GM19328 (cell line): ENCODE results near the gene BNC2.
"Not testable (repeated sequence)": the region's sequence is repeated elsewhere in the genome, so short reads cannot be mapped to it uniquely, and the experiment has no call there.

Experiments
- ATAC-seq: cut with Tn5 transposase; IDR thresholded peaks from one replicate; pipeline ENCODE4 v1.9.1; 2021; ENCODE audit warnings: mild to moderate bottlenecking, moderate library complexity; ENCODE audit not compliant: unreplicated experiment

Gene BNC2, protein sequence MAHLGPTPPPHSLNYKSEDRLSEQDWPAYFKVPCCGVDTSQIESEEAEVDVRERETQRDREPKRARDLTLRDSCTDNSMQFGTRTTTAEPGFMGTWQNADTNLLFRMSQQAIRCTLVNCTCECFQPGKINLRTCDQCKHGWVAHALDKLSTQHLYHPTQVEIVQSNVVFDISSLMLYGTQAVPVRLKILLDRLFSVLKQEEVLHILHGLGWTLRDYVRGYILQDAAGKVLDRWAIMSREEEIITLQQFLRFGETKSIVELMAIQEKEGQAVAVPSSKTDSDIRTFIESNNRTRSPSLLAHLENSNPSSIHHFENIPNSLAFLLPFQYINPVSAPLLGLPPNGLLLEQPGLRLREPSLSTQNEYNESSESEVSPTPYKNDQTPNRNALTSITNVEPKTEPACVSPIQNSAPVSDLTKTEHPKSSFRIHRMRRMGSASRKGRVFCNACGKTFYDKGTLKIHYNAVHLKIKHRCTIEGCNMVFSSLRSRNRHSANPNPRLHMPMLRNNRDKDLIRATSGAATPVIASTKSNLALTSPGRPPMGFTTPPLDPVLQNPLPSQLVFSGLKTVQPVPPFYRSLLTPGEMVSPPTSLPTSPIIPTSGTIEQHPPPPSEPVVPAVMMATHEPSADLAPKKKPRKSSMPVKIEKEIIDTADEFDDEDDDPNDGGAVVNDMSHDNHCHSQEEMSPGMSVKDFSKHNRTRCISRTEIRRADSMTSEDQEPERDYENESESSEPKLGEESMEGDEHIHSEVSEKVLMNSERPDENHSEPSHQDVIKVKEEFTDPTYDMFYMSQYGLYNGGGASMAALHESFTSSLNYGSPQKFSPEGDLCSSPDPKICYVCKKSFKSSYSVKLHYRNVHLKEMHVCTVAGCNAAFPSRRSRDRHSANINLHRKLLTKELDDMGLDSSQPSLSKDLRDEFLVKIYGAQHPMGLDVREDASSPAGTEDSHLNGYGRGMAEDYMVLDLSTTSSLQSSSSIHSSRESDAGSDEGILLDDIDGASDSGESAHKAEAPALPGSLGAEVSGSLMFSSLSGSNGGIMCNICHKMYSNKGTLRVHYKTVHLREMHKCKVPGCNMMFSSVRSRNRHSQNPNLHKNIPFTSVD

DNA sequence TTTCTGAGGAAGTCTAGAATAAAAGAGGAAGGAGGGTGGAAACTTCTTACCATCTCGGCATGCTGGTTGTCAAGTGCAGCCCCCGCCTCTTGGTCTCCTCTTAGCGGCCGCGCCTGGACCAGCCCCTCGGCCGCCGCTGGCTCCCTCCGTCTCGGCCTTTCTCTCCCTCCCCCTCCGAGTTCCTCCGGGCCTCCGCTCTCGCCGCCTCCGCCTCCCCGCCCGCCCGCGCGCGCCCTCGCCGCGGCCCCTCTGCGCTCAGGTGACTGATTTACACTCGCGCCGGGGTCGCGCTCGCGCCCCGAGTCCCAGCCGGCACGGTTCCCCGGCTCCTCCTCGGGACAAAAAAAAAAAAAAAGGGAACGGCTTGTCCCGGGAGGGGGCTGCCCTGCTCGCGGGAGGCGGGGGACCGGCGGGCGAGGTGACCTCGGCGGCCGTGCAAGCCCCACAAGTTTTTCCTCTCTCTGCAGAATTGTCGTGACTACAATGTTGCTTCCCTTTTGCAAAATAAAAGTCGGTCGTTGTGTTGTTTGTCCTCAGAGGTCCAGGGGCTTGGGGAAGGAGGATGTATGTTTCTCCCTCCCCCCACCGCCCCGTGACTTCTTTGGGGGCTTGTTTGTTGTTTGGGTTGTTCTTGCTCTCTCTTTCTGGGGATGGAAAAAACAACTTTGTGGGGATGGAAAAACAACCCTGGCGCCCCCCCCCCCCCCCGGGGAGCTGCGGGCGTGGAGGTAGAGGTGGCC, at the start of gene BNC2:
TSS of gene BNC2 (minus strand) at position 75 of the 740 bp plus-strand sequence. CDS start at position 53, 22 bp downstream.
- no peak for ATAC-seq

DNA sequence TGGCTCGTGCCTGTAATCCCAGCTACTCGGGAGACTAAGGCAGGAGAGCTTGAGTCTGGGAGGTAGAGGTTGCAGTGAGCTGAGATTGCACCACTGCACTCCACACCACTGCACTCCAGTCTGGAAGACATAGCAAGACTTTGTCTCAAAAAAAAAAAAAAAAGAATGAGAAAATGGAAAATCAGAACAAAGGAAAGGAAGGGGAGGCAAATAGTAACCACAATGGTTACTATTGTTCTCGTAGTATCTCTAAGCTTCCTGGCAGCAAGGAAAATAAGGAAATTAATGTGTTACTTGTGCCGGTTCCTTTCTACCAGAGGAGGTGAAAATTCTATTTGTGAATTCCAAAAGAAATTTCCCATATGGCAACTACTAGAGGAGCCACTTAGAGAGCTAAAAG, 48.5 kb upstream of the BNC2 start:
- no peak for ATAC-seq

DNA sequence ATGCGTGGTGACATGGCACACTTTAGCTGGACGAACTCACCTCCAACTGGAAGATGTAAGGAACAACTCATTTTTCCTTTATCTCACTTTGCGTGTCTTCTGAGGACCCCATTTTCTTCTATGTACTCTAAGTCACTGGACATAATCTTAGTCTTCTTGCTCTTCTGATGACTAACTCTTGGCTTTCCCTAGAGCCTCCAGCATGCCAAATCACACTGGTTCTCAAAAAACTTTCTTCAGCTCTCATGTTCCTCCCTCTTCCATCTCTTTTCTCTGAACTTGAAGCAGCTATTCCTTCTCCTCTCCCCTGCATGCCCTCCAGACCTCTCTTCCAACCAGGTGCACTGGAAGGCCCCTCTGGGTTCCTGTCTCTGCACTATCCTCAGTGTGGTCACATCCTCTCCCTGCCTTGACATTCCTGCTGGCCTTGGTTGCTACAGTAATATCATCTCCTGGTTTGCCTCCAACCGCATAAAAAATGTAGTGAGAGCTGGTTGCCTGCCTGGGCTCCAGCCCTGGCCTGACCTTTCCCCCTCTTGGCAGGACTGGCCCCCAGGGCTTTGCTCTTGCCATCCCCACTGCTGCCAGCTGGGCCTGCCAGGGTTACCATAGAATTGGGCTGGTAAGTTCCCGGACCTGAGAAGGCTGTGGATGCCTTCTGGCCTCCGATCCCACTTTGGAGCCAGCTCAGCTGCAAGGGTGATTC, 44.8 kb upstream of the BNC2 start:
- no peak for ATAC-seq

DNA sequence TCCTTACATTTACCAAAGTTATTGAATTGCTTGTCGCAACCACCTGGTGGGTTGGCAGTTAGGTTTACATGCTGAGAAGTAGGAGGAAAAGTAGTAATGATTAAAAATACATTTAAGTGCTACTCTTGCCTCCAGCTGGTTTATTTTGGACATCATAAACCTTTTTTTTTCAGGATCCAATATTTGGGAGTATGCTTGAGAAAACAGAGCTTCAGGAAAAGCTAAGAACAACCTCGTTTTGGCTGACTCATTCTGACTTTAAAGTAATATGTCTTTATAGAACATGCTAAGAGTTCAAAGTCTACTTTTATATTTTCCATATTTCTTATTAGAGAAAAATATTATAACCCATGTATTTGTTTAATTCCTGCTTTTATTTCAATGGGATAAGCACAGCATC, 41.7 kb upstream of the BNC2 start:
- no peak for ATAC-seq

DNA sequence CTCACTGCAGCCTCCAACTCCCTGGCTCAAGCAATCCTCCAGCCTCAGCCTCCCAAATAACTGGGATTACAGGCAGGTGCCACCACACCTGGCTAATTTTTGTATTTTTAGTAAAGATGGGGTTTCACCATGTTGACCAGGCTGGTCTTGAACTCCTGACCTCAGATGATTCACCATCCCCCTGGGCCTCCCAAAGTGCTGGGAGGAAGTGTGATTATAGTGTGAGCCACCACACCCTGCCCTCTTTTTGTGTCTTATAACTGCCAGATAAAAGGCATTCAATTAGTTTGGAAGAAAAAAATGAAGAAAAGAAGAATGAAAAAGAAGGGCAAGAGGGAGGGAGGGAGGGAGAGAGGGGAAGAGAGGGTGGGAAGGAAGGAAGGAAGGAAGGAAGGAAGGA, 37.7 kb upstream of the BNC2 start:
- ATAC-seq = not testable (repeated sequence)

DNA sequence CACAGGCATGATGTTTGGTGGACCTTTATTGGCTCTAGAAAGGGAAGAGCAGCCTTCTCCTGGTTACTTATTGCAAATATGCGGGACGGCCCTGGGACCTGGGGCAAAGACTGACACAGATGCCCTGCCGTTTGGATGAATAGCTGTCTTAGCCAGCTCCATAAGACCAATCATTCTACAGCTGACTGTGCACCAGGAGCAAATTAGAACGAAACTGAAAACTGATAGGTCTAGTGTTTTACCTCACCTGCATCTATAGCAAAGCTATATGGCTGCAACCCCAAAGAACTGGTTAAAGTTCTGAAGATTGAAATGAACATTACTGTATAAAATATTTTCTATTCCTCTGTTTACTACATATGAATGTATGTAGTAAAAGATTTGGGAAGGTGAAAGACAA, 34.2 kb upstream of the BNC2 start:
- ATAC-seq = no peak

DNA sequence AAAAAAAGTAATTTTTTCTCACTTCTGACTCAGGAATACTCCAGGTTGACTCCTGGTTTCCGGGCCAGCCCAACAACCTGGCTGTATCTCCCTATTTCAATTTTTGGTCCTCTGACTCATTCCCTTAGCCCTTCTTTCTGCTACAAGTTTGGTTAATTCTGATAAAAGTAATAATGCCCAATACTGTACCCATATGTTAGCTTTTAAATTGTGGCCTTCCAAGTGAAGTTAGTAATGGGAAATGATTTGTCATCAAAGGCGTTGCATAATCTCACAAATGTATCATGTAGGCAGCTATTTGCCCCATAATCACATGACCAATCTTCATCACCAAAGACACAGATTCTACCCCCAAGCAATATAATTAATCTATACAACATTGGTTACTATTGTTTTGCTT, 31.1 kb upstream of the BNC2 start:
- no peak for ATAC-seq

DNA sequence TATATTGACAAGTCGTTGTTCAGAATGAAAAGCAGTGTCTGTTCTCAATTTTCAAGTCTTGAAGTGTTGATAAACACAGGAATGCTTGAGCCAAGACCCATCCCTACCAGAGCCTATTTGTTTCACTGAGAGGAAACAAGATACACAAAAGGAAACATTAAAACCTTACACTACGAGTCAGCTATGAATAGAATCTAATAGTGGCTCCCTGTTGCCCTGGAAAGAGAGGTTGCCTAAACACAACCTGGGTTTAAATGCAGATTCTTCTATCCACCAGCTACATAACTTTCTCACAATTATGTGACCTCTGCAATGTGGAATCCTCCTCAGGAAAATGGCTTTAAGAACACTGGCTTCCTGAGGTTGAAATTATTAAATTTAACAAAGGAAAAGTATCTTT, 29.1 kb upstream of the BNC2 start:
- no peak for ATAC-seq

DNA sequence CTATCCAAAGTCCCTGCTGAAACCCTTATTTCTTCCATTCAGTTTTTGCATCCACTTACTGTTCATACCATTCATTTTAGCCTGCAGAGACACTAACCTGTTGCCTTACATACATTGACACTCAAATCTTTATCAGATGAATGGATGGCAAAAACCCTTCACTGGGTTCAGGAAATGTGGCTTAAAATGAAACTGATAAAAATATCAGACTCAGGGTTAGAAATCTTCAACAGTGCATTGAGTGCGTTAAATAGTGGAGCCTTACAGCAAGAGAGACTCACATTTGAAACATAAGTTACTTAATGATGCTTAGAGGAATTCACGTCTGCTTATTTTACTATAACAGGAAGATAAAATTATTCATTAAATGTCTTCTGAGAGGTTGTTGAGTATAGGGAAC, 28.0 kb upstream of the BNC2 start:
- no peak for ATAC-seq

DNA sequence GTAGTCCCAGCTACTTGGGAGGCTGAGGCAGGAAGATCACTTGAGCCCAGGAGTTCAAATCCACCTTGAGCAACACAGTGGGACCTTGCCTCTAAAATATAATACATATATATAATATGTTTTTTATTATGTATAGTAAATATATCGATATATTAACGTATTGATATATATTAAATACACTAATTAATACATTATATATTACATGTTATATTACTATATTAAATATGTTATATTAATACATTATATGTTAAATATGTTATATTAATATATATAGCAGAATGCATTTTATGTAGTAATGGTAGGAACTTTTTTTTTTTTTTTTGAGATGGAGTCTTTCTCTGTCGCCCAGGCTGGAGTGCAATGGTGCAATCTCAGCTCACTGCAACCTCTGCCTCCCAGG, 18.1 kb upstream of the BNC2 start:
- no peak for ATAC-seq

DNA sequence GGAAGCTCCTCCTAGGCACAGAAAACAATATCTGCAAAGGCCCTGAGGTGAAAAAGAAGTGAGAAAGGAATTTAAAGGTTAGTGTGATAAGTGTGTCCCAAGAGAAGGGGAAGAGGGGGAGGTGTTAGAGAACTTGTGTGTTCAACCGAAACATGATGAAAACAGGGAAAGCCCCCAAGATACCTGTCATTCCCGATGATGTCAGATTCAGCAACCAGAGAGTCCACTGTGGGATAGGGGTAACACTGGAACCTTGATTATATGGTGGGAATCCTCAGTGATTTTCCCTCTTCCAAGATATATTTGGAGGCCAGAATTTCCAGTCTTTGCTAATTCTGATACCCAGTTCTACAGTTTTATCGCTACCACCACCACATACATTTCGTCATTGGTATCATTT, 15.5 kb upstream of the BNC2 start:
- ATAC-seq = no peak

DNA sequence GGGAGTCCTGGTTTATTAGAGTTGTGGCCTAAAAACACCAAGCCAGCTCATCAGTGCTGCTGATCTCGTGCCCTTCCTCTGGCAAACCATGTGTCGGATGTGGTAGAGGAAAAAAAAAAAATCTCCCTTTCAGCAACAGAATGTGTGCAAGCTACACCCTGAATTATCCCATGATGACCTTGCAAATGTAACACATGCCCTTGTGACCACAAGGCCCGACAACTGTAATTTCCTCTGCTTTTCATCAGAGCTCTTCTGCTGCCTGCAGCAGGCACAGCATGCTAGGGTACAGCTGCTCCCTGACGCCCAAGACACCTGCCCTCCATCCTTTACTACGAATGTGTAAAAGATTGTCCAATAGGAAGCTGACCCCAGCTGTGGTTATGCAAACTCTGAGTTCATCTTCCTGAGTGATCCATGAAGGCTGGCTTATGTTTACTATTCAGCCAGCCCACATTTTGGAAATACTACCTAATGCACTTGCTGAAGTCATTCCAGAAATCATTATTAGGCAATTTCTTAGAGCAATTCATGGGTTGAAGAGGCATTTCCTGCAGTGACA, 14.6 kb upstream of the BNC2 start:
- no peak for ATAC-seq

DNA sequence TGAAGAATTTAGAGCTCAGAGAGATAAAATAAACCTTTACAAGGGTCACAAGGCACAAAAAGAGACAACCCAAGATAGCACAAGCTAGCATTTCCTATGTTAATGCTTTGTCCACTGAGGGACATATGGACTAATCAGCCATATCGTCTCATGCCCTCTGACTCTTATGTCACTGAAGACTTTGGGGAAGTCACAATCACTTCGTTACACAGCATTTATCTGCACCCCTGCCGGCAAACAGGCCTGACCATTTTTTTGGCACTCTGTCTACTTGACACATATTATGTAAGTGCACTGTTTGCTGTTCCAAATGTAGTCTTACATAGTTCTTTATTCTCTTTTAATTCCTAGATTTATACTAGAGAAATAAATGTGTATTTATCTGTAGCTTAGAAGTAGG, 13.9 kb upstream of the BNC2 start:
- no peak for ATAC-seq

DNA sequence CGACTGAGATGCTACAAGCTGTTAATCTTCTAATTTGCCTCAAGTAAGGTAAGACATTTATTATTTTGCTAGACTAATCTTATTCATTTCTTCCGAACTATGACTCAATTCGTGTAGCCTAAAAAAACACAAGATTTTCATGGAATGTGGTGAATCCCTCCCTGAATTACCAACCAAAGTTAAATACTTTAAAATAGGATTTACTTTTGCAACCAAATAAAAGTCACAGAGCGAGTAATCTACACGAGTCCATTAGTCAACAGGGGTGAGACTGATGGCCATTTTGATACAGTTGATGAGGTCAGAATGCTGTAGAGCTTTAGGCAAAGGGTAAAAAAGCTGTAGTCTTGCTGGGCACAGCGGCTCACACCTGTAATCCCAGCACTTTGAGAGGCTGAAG, 13.1 kb upstream of the BNC2 start:
- no peak for ATAC-seq

DNA sequence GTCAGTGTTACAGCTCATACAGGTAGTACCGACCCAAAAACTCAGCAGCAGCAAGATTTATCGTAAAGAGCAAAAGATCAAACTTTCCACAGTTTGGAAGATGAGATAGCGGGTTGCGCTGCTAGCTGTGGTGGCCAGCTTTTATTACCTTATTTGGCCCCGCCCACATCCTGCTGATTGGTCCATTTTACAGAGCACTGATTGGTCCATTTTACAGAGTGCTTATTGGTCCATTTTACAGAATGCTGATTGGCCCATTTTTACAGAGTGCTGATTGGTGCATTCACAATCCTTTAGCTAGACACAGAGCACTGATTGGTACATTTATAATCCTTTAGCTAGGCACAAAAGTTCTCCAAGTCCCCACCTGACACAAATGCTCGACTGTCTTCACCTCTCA, 12.0 kb upstream of the BNC2 start:
- not testable (repeated sequence) for ATAC-seq

DNA sequence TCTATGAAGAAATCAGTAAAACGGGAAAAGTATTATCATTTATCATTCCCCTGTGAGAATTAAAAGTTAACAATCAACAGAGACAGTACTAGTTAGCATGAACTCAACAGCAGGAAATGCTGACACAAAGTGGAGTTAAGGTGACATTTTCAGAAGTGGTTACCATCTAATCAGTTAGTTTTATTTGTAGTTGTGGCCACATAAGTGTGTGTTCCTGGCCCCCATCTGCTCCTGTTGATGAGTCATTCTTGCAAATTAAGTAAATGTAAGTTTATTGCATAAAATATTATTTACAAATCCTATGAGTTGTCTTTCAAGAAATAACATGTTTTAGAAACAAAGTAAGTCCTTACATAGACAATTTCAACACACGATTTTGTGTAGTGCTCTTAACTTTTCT, 8.9 kb upstream of the BNC2 start:
- ATAC-seq = no peak

DNA sequence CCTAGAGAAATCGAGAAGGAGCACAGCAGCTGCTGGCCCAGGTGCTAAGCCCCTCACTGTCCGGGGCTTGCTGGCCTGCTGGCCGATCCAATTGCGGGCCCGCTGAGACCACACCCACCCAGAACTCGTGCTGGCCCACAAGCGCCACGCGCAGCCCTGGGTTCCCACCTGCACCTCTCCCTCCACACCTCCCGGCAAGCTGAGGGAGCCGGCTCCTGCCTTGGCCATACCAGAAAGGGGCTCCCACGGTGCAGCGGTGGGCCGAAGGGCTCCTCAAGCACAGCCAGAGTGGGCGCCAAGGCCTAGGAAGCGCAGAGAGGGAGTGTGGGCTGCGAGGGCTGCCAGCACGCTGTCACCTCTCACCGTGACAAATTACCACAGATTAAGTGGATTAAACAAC, 6.8 kb upstream of the BNC2 start:
- ATAC-seq = no peak

DNA sequence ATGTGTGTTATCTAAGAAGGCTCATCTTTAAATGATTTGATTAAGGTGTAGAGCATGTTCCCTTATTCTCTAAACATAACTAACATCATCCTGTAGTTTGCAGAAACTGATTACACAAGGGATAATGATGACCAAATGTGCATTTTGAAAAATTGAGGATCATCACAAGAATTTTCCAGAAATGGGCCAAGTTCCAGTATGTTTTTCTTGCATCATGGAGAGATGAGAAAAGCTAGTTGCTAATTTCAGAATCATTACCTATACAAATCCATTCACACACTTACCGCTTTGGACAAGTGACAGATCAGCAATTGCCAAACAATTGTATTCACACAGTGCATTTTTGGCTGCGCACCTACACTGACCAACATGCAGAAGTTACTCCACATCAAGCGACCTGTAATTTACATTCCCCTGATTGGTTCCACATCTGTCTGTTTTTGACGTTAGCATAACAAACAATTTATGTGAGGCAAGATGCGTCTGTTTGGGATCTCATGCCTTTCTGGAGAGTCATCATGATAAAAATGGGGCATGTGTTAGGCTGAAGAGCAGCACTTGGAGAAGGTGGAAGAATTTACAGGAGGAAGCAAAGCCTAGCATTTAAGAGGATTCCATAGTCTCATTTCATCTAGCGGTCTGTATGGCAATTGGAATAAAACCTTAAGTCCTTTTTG, 2.8 kb upstream of the BNC2 start:
- no peak for ATAC-seq

DNA sequence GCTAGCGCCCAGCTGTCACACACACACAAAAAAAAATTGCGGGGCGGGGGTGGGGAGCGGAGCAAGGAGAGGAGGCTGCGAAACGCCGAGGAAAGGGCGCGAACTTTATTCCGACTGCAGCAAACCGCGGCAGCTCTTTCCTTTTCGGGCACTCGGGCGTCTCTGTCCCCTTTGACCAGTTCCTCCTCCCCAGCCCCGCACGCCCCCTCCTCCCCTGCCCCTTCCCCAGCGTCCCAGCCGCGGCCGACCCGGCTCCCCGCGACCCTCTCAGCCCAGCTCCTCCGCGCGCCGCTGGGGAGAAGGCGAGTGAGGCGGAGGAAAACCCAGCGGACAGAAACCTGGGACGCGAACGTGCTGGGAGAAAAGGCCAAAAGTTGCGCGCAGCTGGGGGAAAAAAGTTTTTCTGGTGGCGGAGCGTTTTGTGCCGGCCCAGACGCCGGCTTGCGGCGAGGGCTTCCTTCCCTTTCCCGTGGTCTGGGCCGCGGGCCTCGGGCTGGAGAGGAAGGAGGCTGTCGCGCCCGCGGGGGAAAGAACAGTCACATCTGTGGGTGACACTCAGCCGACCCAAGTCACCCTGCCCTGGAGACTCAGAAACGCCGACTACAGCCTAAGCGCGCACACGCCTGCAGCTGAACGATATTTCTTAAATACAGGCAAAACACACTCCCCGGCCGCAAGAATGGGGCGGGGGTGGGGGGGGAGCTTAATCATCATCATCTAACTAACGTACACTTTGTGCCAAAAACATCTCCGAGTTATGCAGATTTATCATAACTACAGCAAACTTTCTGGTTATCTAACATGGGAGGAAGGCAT, 1.1 kb upstream of the BNC2 start:
- no peak for ATAC-seq
